ENCODE results near the gene RALB.

GRCh38 chr2:120239488-120240287 lies 13.0 kb upstream of the RALB start:
- TF ChIP-seq CTCF (IDR thresholded peaks at IDR 0.05; ENCODE audit: low read depth, low read length, poor library complexity, severe bottlenecking) (no peak), EZH2phosphoT487 (IDR thresholded peaks at IDR 0.05; ENCODE audit: borderline replicate concordance, low read length) (no peak)
